ENCODE measurements around the gene PCIF1.
A peak's percentile ranks its signal among the peaks of the same experiment; 100 is the strongest.
"Not testable (repeated sequence)": the region's sequence is repeated elsewhere in the genome, so short reads cannot be mapped to it uniquely, and the experiment has no call there.

PCIF1 gene

DNA sequence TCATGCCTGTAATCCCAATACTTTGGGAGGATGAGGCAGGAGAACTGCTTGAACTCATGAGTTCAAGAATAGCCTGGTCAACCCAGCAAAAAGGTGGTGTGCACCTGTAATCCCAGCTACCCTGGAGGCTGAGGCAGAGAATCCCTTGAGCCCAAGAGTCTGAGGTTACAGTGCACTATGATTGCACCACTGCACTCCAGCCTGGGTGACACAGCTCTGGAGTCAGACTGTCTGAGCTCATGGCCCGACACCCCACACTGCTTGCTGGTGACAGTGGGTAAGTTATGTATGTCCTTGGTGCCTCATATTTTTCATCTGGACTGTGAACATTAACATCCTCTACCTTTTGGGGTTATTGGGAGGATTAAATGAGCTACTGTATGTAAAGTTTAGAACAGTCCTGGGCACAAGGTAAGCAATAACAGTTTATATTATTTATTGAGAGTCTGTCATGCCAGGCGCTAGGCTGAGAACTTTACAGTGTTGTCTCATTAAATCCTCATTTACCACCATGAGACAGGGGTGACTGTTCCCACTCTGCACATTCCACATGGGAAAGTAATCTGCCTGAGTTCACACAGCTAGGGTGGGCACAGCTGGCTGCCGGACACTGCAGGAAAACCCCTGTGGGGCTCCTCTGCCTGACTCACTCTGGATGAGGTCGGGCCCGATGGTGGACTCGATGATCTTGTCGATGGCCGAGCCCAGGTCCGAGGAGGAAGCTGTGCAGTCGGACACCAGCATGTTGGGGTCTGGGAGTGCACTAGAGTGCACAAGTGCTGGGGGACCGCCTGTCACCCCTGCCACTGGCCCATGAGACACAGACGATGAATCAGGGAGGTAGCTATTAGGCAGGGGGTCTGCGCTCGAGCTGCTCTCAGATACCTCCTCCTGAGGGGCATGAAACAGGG, 34.6 kb downstream of the PCIF1 start:
- DNase-seq: no peak

- no peak for DNase-seq
Observed at GRCh38 chr20:45969712-45970634, 35.5 kb downstream of the PCIF1 start.

- no peak for DNase-seq
Observed at GRCh38 chr20:45970646-45971424, 36.4 kb downstream of the PCIF1 start.

DNA sequence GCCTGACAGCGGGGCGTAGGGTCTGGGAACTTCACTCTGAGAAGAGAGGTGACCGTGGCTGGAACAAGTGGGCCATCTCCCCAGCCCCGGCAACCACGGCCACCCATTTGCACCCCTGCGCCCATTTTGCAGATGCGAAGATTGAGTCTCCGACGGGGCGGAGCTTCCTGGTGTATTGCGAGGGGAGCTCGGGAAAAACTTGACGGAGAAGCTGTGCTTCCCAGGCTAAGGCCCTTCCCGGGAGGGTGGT, 36.9 kb downstream of the PCIF1 start:
- no peak for DNase-seq

- DNase-seq: peak; percentile 95 to 96
Observed at GRCh38 chr20:45971675-45972499, 37.4 kb downstream of the PCIF1 start, which contains the start of gene ZNF335. TSS of gene ZNF335 (minus strand) at chr20:45972203. CDS start at chr20:45971410, 793 bp downstream.

DNA sequence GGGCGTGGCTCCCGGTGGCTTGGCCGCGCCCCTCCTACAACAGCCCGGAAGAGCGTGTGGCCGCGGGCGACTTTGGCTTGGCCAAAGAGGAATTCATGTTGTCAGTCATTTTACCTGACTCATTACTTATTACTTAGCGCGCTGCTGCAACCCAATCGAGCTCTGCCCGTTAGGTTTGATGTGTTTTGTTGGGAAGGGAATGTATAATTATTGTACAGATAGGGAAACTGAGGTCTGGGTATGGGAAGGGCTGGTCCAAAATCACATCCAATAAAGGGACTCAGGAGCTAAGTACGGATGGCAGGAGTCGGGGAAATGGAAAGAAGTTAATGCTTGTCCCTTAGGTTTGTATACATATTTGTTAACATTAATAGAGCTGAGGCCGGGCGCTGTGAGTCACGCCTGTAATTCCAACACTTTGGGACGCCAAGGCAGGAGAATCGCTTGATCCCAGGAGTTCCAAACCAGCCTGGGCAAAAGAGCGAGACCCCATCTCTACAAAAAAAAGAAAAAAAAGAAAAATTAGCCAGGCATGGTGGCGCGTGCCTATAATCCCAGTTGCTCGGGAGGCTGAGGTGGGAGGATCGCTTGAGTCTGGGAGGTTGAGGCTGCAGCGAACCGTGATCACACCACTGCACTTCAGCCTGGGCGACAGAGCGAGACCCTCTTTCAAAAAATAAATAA, 38.2 kb downstream of the PCIF1 start:
- no peak for DNase-seq

DNA sequence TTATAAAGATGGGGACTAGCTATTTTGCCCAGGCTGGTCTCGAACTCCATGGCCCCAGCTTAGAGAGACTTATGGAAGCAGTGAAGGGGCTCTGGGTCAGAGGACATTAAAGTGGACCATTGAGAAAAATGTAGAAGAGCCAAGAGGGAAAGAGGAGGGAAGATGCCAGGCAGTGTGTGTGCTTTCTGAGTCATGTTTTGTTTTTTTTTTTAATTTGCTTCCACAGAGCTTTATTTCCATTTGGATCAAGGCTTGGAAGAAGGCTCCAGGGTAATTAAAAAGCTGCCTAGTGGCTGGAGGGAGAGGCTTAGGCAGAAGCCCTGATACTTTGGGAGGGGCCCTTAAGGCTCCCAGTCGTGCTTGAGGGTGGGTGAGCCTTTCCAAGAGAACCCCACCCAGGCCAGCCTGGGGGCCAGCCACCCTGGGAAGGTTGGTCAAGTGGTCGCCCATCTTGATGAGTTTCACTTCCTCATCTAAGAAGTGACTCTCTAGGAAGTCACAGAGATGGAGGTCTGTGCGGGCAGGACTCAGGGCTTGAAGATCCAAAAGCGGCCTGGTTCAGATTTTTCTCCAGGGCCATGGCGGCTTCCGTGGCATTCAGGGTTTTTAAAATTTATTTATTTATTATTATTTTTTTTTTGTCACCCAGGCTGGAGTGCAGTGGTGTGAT, 40.5 kb downstream of the PCIF1 start:
- no peak for DNase-seq

- no peak for DNase-seq
Observed at GRCh38 chr20:45975686-45976085, 41.2 kb downstream of the PCIF1 start.

DNA sequence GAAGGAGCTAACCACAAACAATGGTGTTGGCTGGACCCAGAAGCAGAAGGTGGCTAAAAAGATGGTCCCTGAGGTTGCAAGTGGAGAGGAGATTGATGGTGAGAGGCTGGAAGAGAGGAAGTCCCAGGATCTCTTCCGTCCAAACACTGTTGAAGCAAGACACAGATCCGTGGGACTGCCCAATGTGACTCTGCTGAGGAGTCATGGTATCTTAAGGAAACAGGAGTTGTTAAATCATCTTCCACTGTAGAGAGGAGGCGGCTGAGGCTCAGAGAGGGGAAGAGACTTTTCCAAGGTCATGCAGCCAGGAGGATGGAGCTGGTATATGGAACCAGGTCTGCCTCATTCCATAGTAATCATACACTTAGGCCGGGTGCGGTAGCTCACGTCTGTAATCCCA, 41.6 kb downstream of the PCIF1 start:
- DNase-seq: no peak

- DNase-seq: no peak
Observed at GRCh38 chr20:45981261-45981660, 46.8 kb downstream of the PCIF1 start.

DNA sequence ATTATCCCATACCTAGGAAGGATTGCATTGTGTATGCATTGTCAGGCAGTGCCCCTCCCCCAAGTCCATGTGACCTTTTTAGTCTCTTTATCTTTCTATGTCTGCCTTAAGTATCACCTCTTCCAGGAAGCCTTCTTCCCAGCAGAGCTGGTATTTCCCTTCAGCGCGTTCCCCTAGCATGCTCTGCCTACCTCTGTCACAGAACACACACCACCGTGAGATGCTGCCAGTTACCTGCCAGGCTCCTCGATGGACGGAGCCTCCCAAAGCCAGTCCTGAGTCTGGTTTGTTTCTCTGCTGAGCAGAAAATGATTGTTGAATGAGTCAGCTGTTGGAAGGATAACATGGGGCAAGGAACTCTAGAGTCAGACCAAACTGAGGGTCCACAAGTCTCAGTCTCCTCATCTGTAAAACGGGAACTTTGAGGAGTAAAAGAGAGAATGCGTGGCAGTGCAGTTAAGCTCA, 48.8 kb downstream of the PCIF1 start:
- DNase-seq: no peak

- DNase-seq: no peak
Observed at GRCh38 chr20:45985573-45985972, 51.1 kb downstream of the PCIF1 start.

GRCh38 chr20:45987108-45987780, 52.8 kb downstream of the PCIF1 start:
- DNase-seq: peak; percentile 75 to 77

GRCh38 chr20:45988830-45989229, 54.3 kb downstream of the PCIF1 start:
- not testable (repeated sequence) for DNase-seq

GRCh38 chr20:45991616-45992015, 57.1 kb downstream of the PCIF1 start:
- no peak for DNase-seq

- DNase-seq: no peak
Observed at GRCh38 chr20:45993197-45993951, 58.9 kb downstream of the PCIF1 start.

- no peak for DNase-seq
Observed at GRCh38 chr20:45994761-45995493, 60.4 kb downstream of the PCIF1 start.

- not testable (repeated sequence) for DNase-seq
Observed at GRCh38 chr20:45995495-45996097, 61.1 kb downstream of the PCIF1 start.

Data from stimulated activated CD4-positive, alpha-beta T cell treated with anti-CD3 and anti-CD28 coated beads, Interleukin-2, amount 100 ng/mL, for 48 hours (primary cell).